Measurements from ENCODE around the gene CYSRT1. TPM values are rescaled to one million over a fixed set of nuclear protein-coding genes. Genes with fewer than 3 reads are reported as not detected.
"Not testable (repeated sequence)": the region's sequence is repeated elsewhere in the genome, so short reads cannot be mapped to it uniquely, and the experiment has no call there.

CYSRT1 gene
- total RNA-seq, 1 experiment from 2014 or later: 16.0 TPM

- DNase-seq (ENCODE audit: low spot score): no peak
- in situ Hi-C loops (cut with HindIII; ENCODE audit: low sequenced_read_pairs): no loop called here
Observed at GRCh38 chr9:137233143-137233980, 8.4 kb downstream of the CYSRT1 start.

- in situ Hi-C loops (cut with HindIII; ENCODE audit: low sequenced_read_pairs): no loop called here
- no peak for DNase-seq (ENCODE audit: low spot score)
Observed at GRCh38 chr9:137234055-137234697, 9.2 kb downstream of the CYSRT1 start.

GRCh38 chr9:137234758-137235423 is 9.9 kb downstream of the CYSRT1 start:
- in situ Hi-C loops (cut with HindIII; ENCODE audit: low sequenced_read_pairs): no loop called here
- DNase-seq (ENCODE audit: low spot score): no peak

GRCh38 chr9:137235424-137236237 is 10.7 kb downstream of the CYSRT1 start:
- no peak for DNase-seq (ENCODE audit: low spot score)
- in situ Hi-C loops (cut with HindIII; ENCODE audit: low sequenced_read_pairs): no loop called here

- DNase-seq (ENCODE audit: low spot score): peak; percentile 73
- in situ Hi-C loops (cut with HindIII; ENCODE audit: low sequenced_read_pairs): no loop called here
Observed at GRCh38 chr9:137236238-137236935, 11.4 kb downstream of the CYSRT1 start.

GRCh38 chr9:137236936-137237421 is 12.0 kb downstream of the CYSRT1 start:
- in situ Hi-C loops (cut with HindIII; ENCODE audit: low sequenced_read_pairs): no loop called here

GRCh38 chr9:137237759-137238726 is 13.1 kb downstream of the CYSRT1 start:
- in situ Hi-C loops (cut with HindIII; ENCODE audit: low sequenced_read_pairs): no loop called here
- no peak for DNase-seq (ENCODE audit: low spot score)

More at GRCh38 chr9:137236936-137237421, 12.0 kb downstream of the CYSRT1 start:
- no peak for DNase-seq (ENCODE audit: low spot score)

GRCh38 chr9:137239541-137240200 is 14.7 kb downstream of the CYSRT1 start:
- DNase-seq (ENCODE audit: low spot score); in situ Hi-C loops (cut with HindIII; ENCODE audit: low sequenced_read_pairs): not testable (repeated sequence)

- no peak for DNase-seq (ENCODE audit: low spot score)
- in situ Hi-C loops (cut with HindIII; ENCODE audit: low sequenced_read_pairs): no loop called here
Observed at GRCh38 chr9:137240318-137240840, 15.4 kb downstream of the CYSRT1 start.

- in situ Hi-C loops (cut with HindIII; ENCODE audit: low sequenced_read_pairs): no loop called here
- DNase-seq (ENCODE audit: low spot score): peak; percentile 100
Observed at GRCh38 chr9:137240841-137241489, 16.0 kb downstream of the CYSRT1 start, which contains the start of gene TUBB4B. TSS of gene TUBB4B (plus strand) at chr9:137241287. CDS start at chr9:137241361, 74 bp downstream.

- in situ Hi-C loops (cut with HindIII; ENCODE audit: low sequenced_read_pairs): no loop called here
- no peak for DNase-seq (ENCODE audit: low spot score)
Observed at GRCh38 chr9:137241490-137242268, 16.7 kb downstream of the CYSRT1 start.

GRCh38 chr9:137242269-137243203 is 17.6 kb downstream of the CYSRT1 start:
- no peak for DNase-seq (ENCODE audit: low spot score)
- in situ Hi-C loops (cut with HindIII; ENCODE audit: low sequenced_read_pairs): no loop called here

- in situ Hi-C loops (cut with HindIII; ENCODE audit: low sequenced_read_pairs); DNase-seq (ENCODE audit: low spot score): not testable (repeated sequence)
Observed at GRCh38 chr9:137243266-137243625, 18.3 kb downstream of the CYSRT1 start.
